ENCODE data around the gene SRSF4. TPM values are rescaled to one million over a fixed set of nuclear protein-coding genes. Genes with fewer than 3 reads are reported as not detected.
"Not testable (repeated sequence)": the region's sequence is repeated elsewhere in the genome, so short reads cannot be mapped to it uniquely, and the experiment has no call there.

The SRSF4 gene
- total RNA-seq, 1 experiment from 2014 or later = 102 TPM

- Histone ChIP-seq H3K36me3 (peaks cover 98% of the 10 kb centered on the region), H3K27me3 (no peaks in the 10 kb centered on the region), H3K27ac (no peak overlapping the region), H3K4me1 (peaks cover 4% of the 10 kb centered on the region; the same call in 1 of the 2 replicates), H3K9me3 (replicated peaks) (no peaks in the 10 kb centered on the region), H3K4me3 (no peak overlapping the region)
- no peak for DNase-seq
These were observed 19.7 kb downstream of the SRSF4 start for GRCh38 chr1:29162025-29162424.

GRCh38 chr1:29159773-29160172, 21.9 kb downstream of the SRSF4 start:
- no peaks in the 10 kb centered on the region for H3K27me3 ChIP-seq
- no peak overlapping the region for H3K27ac ChIP-seq
- peaks cover 98% of the 10 kb centered on the region for H3K36me3 ChIP-seq
- H3K4me1 ChIP-seq = peaks cover 4% of the 10 kb centered on the region; the same call in 1 of the 2 replicates
- no peaks in the 10 kb centered on the region for H3K9me3 ChIP-seq (replicated peaks)
- no peak for DNase-seq
- H3K4me3 ChIP-seq = no peak overlapping the region

- H3K4me3 ChIP-seq = no peak overlapping the region
- no peak overlapping the region for H3K27ac ChIP-seq
- DNase-seq = no peak
- peaks cover 100% of the 10 kb centered on the region for H3K36me3 ChIP-seq
- H3K4me1 ChIP-seq = 0 out of 2 replicates have a peak, but pooled peaks cover 2% of the 10 kb centered on the region
- H3K27me3 ChIP-seq = no peaks in the 10 kb centered on the region
- no peaks in the 10 kb centered on the region for H3K9me3 ChIP-seq (replicated peaks)
These were observed 24.5 kb downstream of the SRSF4 start for GRCh38 chr1:29157269-29157601.

GRCh38 chr1:29156543-29157268, 25.0 kb downstream of the SRSF4 start:
- peaks cover 100% of the 10 kb centered on the region for H3K36me3 ChIP-seq
- no peaks in the 10 kb centered on the region for H3K4me1 ChIP-seq
- H3K4me3 ChIP-seq = no peak overlapping the region
- no peak overlapping the region for H3K27ac ChIP-seq
- H3K27me3 ChIP-seq = no peaks in the 10 kb centered on the region
- H3K9me3 ChIP-seq (replicated peaks) = no peaks in the 10 kb centered on the region
- no peak for DNase-seq

GRCh38 chr1:29152046-29152805, 29.5 kb downstream of the SRSF4 start:
- Histone ChIP-seq H3K4me3 (no peak overlapping the region), H3K4me1 (no peaks in the 10 kb centered on the region), H3K36me3 (peaks cover 100% of the 10 kb centered on the region), H3K9me3 (replicated peaks) (no peaks in the 10 kb centered on the region), H3K27me3 (no peaks in the 10 kb centered on the region), H3K27ac (no peak overlapping the region)
- DNase-seq = no peak

GRCh38 chr1:29150346-29150745, 31.4 kb downstream of the SRSF4 start:
- H3K4me3 ChIP-seq; H3K4me1 ChIP-seq; H3K9me3 ChIP-seq (replicated peaks); H3K27ac ChIP-seq; H3K27me3 ChIP-seq; DNase-seq: not testable (repeated sequence)
- peaks cover 100% of the 10 kb centered on the region for H3K36me3 ChIP-seq

- Histone ChIP-seq H3K4me1 (no peaks in the 10 kb centered on the region), H3K27ac (no peak overlapping the region), H3K36me3 (peaks cover 95% of the 10 kb centered on the region), H3K27me3 (no peaks in the 10 kb centered on the region), H3K9me3 (replicated peaks) (no peaks in the 10 kb centered on the region), H3K4me3 (no peak overlapping the region)
- DNase-seq = no peak
These were observed 32.8 kb downstream of the SRSF4 start for GRCh38 chr1:29148656-29149491.

GRCh38 chr1:29145739-29146437, 35.8 kb downstream of the SRSF4 start:
- DNase-seq = no peak
- peaks cover 68% of the 10 kb centered on the region for H3K36me3 ChIP-seq
- H3K27ac ChIP-seq = no peak overlapping the region

GRCh38 chr1:29144178-29144577, 37.5 kb downstream of the SRSF4 start:
- Histone ChIP-seq H3K9me3 (replicated peaks) (no peaks in the 10 kb centered on the region), H3K36me3 (peaks cover 51% of the 10 kb centered on the region)

More at GRCh38 chr1:29145739-29146437, 35.8 kb downstream of the SRSF4 start:
- no peak overlapping the region for H3K4me3 ChIP-seq
- H3K4me1 ChIP-seq = no peaks in the 10 kb centered on the region
- no peaks in the 10 kb centered on the region for H3K9me3 ChIP-seq (replicated peaks)
- H3K27me3 ChIP-seq = no peaks in the 10 kb centered on the region

GRCh38 chr1:29142714-29143113, 39.0 kb downstream of the SRSF4 start:
- DNase-seq = no peak
- Histone ChIP-seq H3K27ac (no peak overlapping the region), H3K4me1 (no peaks in the 10 kb centered on the region), H3K4me3 (no peak overlapping the region), H3K27me3 (no peaks in the 10 kb centered on the region), H3K9me3 (replicated peaks) (no peaks in the 10 kb centered on the region), H3K36me3 (peaks cover 36% of the 10 kb centered on the region)

More at GRCh38 chr1:29144178-29144577, 37.5 kb downstream of the SRSF4 start:
- Histone ChIP-seq H3K27me3 (no peaks in the 10 kb centered on the region), H3K27ac (no peak overlapping the region), H3K4me1 (no peaks in the 10 kb centered on the region), H3K4me3 (no peak overlapping the region)
- DNase-seq = no peak

- DNase-seq = peak in 1 of 2 experiments; percentile 31
- no peaks in the 10 kb centered on the region for H3K36me3 ChIP-seq
- H3K4me1 ChIP-seq = no peaks in the 10 kb centered on the region
- H3K9me3 ChIP-seq (replicated peaks) = no peaks in the 10 kb centered on the region; the same call in 1 of the 2 replicates
- H3K27me3 ChIP-seq = no peaks in the 10 kb centered on the region
- H3K27ac ChIP-seq = no peak overlapping the region
- no peak overlapping the region for H3K4me3 ChIP-seq
These were observed 45.2 kb downstream of the SRSF4 start for GRCh38 chr1:29136391-29136915.

- Histone ChIP-seq H3K27me3 (no peaks in the 10 kb centered on the region), H3K4me1 (no peaks in the 10 kb centered on the region), H3K36me3 (no peaks in the 10 kb centered on the region), H3K9me3 (replicated peaks) (no peaks in the 10 kb centered on the region; the same call in 1 of the 2 replicates), H3K4me3 (no peak overlapping the region), H3K27ac (no peak overlapping the region)
- DNase-seq = no peak
These were observed 47.0 kb downstream of the SRSF4 start for GRCh38 chr1:29134695-29135028.

GRCh38 chr1:29133861-29134694, 47.6 kb downstream of the SRSF4 start:
- Histone ChIP-seq H3K4me3 (no peak overlapping the region), H3K27me3 (no peaks in the 10 kb centered on the region), H3K9me3 (replicated peaks) (no peaks in the 10 kb centered on the region; the same call in 1 of the 2 replicates), H3K4me1 (no peaks in the 10 kb centered on the region), H3K36me3 (no peaks in the 10 kb centered on the region), H3K27ac (no peak overlapping the region)
- no peak for DNase-seq
